Skeletal muscle tissue (tissue), 4 donors: ENCODE results near the gene SSTR5. TPM values are rescaled to one million over a fixed set of nuclear protein-coding genes. Genes with fewer than 3 reads are reported as not detected.

ENCODE experiments used
- H3K27ac ChIP-seq: one replicate; pipeline ENCODE4 v1.7.0; 2013; ENCODE audit warnings: mild to moderate bottlenecking, low read depth, low read length, inconsistent platforms
- H3K27me3 ChIP-seq, 3 donors: one replicate each; pipeline ENCODE4 v1.7.0; 2013; ENCODE audit warnings: low read length in 3 of 3; ENCODE audit not compliant: control insufficient read depth in 3 of 3, insufficient read depth in 3 of 3
- H3K36me3 ChIP-seq, 3 donors: one replicate each; pipeline ENCODE4 v1.7.0; 2013; ENCODE audit warnings: low read length in 3 of 3; ENCODE audit not compliant: control insufficient read depth in 3 of 3, insufficient read depth in 3 of 3
- H3K4me1 ChIP-seq, 3 donors: one replicate each; pipeline ENCODE4 v1.7.0; 2013; ENCODE audit warnings: low read length in 3 of 3, mild to moderate bottlenecking in 3 of 3; ENCODE audit not compliant: control insufficient read depth in 3 of 3, insufficient read depth in 3 of 3
- H3K4me3 ChIP-seq, 3 donors: one replicate each; pipeline ENCODE4 v1.7.0; 2013; ENCODE audit warnings: low read length in 3 of 3
- H3K9ac ChIP-seq, 3 donors: one replicate each; pipeline ENCODE4 v1.7.0; 2013; ENCODE audit warnings: low read length in 3 of 3, mild to moderate bottlenecking in 3 of 3, moderate library complexity in 2 of 3, low read depth in 1 of 3
- H3K9me3 ChIP-seq, 3 donors: one replicate each; pipeline ENCODE4 v1.7.0; 2013; ENCODE audit warnings: low read length in 3 of 3; ENCODE audit not compliant: control insufficient read depth in 3 of 3
- total RNA-seq: library from RNA; depleted of rRNA; stranded (reverse); fragments of >200 nt; gene quantifications from one replicate; pipeline ENCODE4 v1.2.3, GENCODE V29; 2014
- donor health status: Osteomylitis.

The SSTR5 gene
- total RNA-seq, 1 donor from 2014 or later, result not detected

GRCh38 chr16:1038932-1039331 is 33.6 kb upstream of the SSTR5 start:
- Histone ChIP-seq H3K27ac (no peak overlapping the region), H3K27me3 (peaks cover 63 to 82% (median 68%) of the 10 kb centered on the region in 3 donors), H3K9me3 (peaks cover 0 to 6% (median 2%) of the 10 kb centered on the region in 3 donors), H3K4me3 (no peak overlapping the region), H3K4me1 (no peaks in the 10 kb centered on the region), H3K36me3 (no peaks in the 10 kb centered on the region), H3K9ac (no peak overlapping the region)

DNA sequence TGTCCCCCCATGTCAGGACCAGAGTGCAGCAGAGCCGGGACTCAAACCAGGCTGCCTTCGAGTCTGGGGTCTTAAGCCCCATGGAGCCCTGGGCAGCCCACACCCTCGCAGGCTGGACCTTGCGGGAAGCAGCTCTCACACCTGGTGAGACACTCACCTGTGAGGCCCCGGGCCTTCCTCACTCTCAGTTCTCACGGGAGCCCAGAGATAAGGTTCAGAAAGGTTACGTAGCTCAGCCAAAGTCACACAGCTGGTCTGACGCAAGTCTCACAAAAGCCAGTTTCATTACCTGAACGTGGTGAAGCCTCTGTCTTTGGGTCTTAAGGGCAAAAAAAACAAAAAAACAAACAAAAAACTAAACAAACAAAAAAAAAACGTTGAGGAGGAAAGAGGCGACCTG is 32.8 kb upstream of the SSTR5 start:
- no peak overlapping the region for H3K9ac ChIP-seq
- peaks cover 0 to 6% (median 2%) of the 10 kb centered on the region in 3 donors for H3K9me3 ChIP-seq
- H3K27me3 ChIP-seq, result peaks cover 68 to 80% (median 74%) of the 10 kb centered on the region in 3 donors
- H3K4me1 ChIP-seq, result no peaks in the 10 kb centered on the region
- no peak overlapping the region for H3K4me3 ChIP-seq
- H3K27ac ChIP-seq, result no peak overlapping the region
- no peaks in the 10 kb centered on the region for H3K36me3 ChIP-seq

GRCh38 chr16:1040346-1040745 is 32.2 kb upstream of the SSTR5 start:
- Histone ChIP-seq H3K4me1 (peaks cover 0 to under 1% (median under 1%) of the 10 kb centered on the region in 3 donors), H3K4me3 (no peak overlapping the region), H3K9me3 (peaks cover 0 to 6% (median 2%) of the 10 kb centered on the region in 3 donors), H3K27me3 (peaks cover 68 to 80% (median 74%) of the 10 kb centered on the region in 3 donors), H3K27ac (no peak overlapping the region), H3K9ac (no peak overlapping the region), H3K36me3 (no peaks in the 10 kb centered on the region)

GRCh38 chr16:1042049-1042744 is 30.4 kb upstream of the SSTR5 start:
- Histone ChIP-seq H3K4me1 (peaks cover 0 to 5% (median 5%) of the 10 kb centered on the region in 3 donors), H3K27me3 (peaks cover 67 to 80% (median 72%) of the 10 kb centered on the region in 3 donors)

GRCh38 chr16:1042866-1043265 is 29.7 kb upstream of the SSTR5 start:
- H3K27me3 ChIP-seq, result peaks cover 68 to 81% (median 74%) of the 10 kb centered on the region in 3 donors
- H3K9me3 ChIP-seq, result peaks cover 0 to 6% (median 2%) of the 10 kb centered on the region in 3 donors
- H3K4me1 ChIP-seq, result peaks cover 0 to 5% (median 5%) of the 10 kb centered on the region in 3 donors
- no peaks in the 10 kb centered on the region for H3K36me3 ChIP-seq
- H3K27ac ChIP-seq, result no peak overlapping the region
- no peak overlapping the region for H3K4me3 ChIP-seq
- no peak overlapping the region for H3K9ac ChIP-seq

More at GRCh38 chr16:1042049-1042744, 30.4 kb upstream of the SSTR5 start:
- Histone ChIP-seq H3K9ac (no peak overlapping the region), H3K9me3 (peaks cover 0 to 6% (median 2%) of the 10 kb centered on the region in 3 donors), H3K4me3 (no peak overlapping the region), H3K36me3 (no peaks in the 10 kb centered on the region), H3K27ac (no peak overlapping the region)

- H3K9ac ChIP-seq, result no peak overlapping the region
- no peak overlapping the region for H3K27ac ChIP-seq
- H3K27me3 ChIP-seq, result peaks cover 61 to 79% (median 75%) of the 10 kb centered on the region in 3 donors
- peaks cover 0 to 9% (median 5%) of the 10 kb centered on the region in 3 donors for H3K4me1 ChIP-seq
- no peaks in the 10 kb centered on the region for H3K36me3 ChIP-seq
- no peak overlapping the region for H3K4me3 ChIP-seq
- H3K9me3 ChIP-seq, result peaks cover 0 to 6% (median 2%) of the 10 kb centered on the region in 3 donors
These were observed 28.6 kb upstream of the SSTR5 start for GRCh38 chr16:1043881-1044451.

GRCh38 chr16:1044460-1045309 is 27.9 kb upstream of the SSTR5 start:
- Histone ChIP-seq H3K4me3 (no peak overlapping the region), H3K4me1 (peaks cover 0 to 9% (median 5%) of the 10 kb centered on the region in 3 donors), H3K9ac (no peak overlapping the region), H3K36me3 (no peaks in the 10 kb centered on the region), H3K27me3 (peaks cover 60 to 74% (median 70%) of the 10 kb centered on the region in 3 donors), H3K27ac (no peak overlapping the region), H3K9me3 (peaks cover 0 to 6% (median 2%) of the 10 kb centered on the region in 3 donors)

GRCh38 chr16:1045310-1045992 is 27.1 kb upstream of the SSTR5 start:
- no peaks in the 10 kb centered on the region for H3K36me3 ChIP-seq
- no peak overlapping the region for H3K9ac ChIP-seq
- H3K27ac ChIP-seq, result no peak overlapping the region
- H3K27me3 ChIP-seq, result peaks cover 56 to 72% (median 70%) of the 10 kb centered on the region in 3 donors
- H3K9me3 ChIP-seq, result peaks cover 0 to 6% (median 2%) of the 10 kb centered on the region in 3 donors
- H3K4me3 ChIP-seq, result no peak overlapping the region
- peaks cover 0 to 9% (median 5%) of the 10 kb centered on the region in 3 donors for H3K4me1 ChIP-seq
